Dermis blood vessel endothelial cell (primary cell): Measurements from ENCODE around the gene OR1K1. TPM values are rescaled to one million over a fixed set of nuclear protein-coding genes. Genes with fewer than 3 reads are reported as not detected.
A peak's percentile ranks its signal among the peaks of the same experiment; 100 is the strongest.
"Not testable (repeated sequence)": the region's sequence is repeated elsewhere in the genome, so short reads cannot be mapped to it uniquely, and the experiment has no call there.

Experiments
- DNase-seq: peaks from one replicate; pipeline ENCODE4 v3.0.0; 2010
- total RNA-seq: library from RNA; depleted of rRNA; stranded (reverse); fragments of >200 nt; gene quantifications from 2 replicates; pipeline ENCODE4 v1.2.3, GENCODE V29; 2014

The OR1K1 gene
- total RNA-seq, 1 donor from 2014 or later: not detected

- no peak for DNase-seq
Measured at GRCh38 chr9:122814545-122814944, 14.6 kb downstream of the OR1K1 start.

GRCh38 chr9:122815544-122815943 is 15.6 kb downstream of the OR1K1 start:
- peak; percentile 74 for DNase-seq

GRCh38 chr9:122816163-122816867 is 16.4 kb downstream of the OR1K1 start:
- peak; percentile 98 for DNase-seq

GRCh38 chr9:122819326-122819725 is 19.4 kb downstream of the OR1K1 start:
- peak; percentile 89 for DNase-seq

- peak; percentile 98 for DNase-seq
Measured at GRCh38 chr9:122819791-122820489, 20.0 kb downstream of the OR1K1 start.

GRCh38 chr9:122820490-122820845 is 20.5 kb downstream of the OR1K1 start:
- no peak for DNase-seq

GRCh38 chr9:122821278-122821943 is 21.5 kb downstream of the OR1K1 start:
- peak; percentile 98 for DNase-seq

GRCh38 chr9:122822056-122822455 is 22.1 kb downstream of the OR1K1 start:
- no peak for DNase-seq

GRCh38 chr9:122822938-122823337 is 23.0 kb downstream of the OR1K1 start:
- DNase-seq: no peak

GRCh38 chr9:122827761-122828093 is 27.8 kb downstream of the OR1K1 start:
- DNase-seq: peak; percentile 64

GRCh38 chr9:122828965-122829284 is 29.0 kb downstream of the OR1K1 start:
- not testable (repeated sequence) for DNase-seq

- DNase-seq: no peak
Measured at GRCh38 chr9:122832194-122832593, 32.3 kb downstream of the OR1K1 start.

- DNase-seq: peak; percentile 55
Measured at GRCh38 chr9:122835313-122835731, 35.4 kb downstream of the OR1K1 start.

GRCh38 chr9:122837266-122837850 is 37.4 kb downstream of the OR1K1 start:
- DNase-seq: no peak

GRCh38 chr9:122838441-122838840 is 38.5 kb downstream of the OR1K1 start:
- not testable (repeated sequence) for DNase-seq

- no peak for DNase-seq
Measured at GRCh38 chr9:122841501-122841900, 41.6 kb downstream of the OR1K1 start.

- DNase-seq: no peak
Measured at GRCh38 chr9:122844137-122844536, 44.2 kb downstream of the OR1K1 start.

- DNase-seq: no peak
Measured at GRCh38 chr9:122845116-122845515, 45.2 kb downstream of the OR1K1 start.

- DNase-seq: no peak
Measured at GRCh38 chr9:122846371-122846940, 46.5 kb downstream of the OR1K1 start.

- no peak for DNase-seq
Measured at GRCh38 chr9:122848256-122848943, 48.5 kb downstream of the OR1K1 start.
